Heart right ventricle (tissue), 16 donors: Measurements from ENCODE around the gene GHRH. TPM values are rescaled to one million over a fixed set of nuclear protein-coding genes. Genes with fewer than 3 reads are reported as not detected.

Source experiments
- ATAC-seq, 8 donors: fragments of 200-7000 bp; cut with Tn5 transposase; one replicate each; pipeline ENCODE4 v1.9.1; 2020; ENCODE audit warnings: mild to moderate bottlenecking in 8 of 8, moderate library complexity in 8 of 8, moderate number of reproducible peaks in 1 of 8
- DNase-seq, 2 donors: peaks; one replicate each; pipeline ENCODE4 v3.0.0-alpha.2; 2020
- H3K27ac ChIP-seq, 10 donors: fragments of 200-600 bp; sonication (generic) in 2 of 10; one replicate each; pipeline versions ENCODE4 v1.5.0 to v1.8.0; 2020 to 2022; ENCODE audit warnings: mild to moderate bottlenecking in 3 of 10
- H3K27me3 ChIP-seq, 7 donors: fragments of 200-600 bp; one replicate each; pipeline ENCODE4 v1.8.0; 2021 to 2022; ENCODE audit warnings: mild to moderate bottlenecking in 2 of 7
- H3K36me3 ChIP-seq, 9 donors: fragments of 200-600 bp; sonication (generic) in 1 of 9; one replicate each; pipeline versions ENCODE4 v1.5.0 to v1.8.0; 2020 to 2022; ENCODE audit warnings: mild to moderate bottlenecking in 2 of 9
- H3K4me1 ChIP-seq, 9 donors: fragments of 200-600 bp; sonication (generic) in 1 of 9; one replicate each; pipeline versions ENCODE4 v1.5.0 to v1.8.0; 2020 to 2022; ENCODE audit warnings: mild to moderate bottlenecking in 4 of 9
- H3K4me3 ChIP-seq, 10 donors: fragments of 200-600 bp; sonication (generic) in 2 of 10; one replicate each; pipeline versions ENCODE4 v1.5.0 to v1.8.0; 2020 to 2022; ENCODE audit warnings: mild to moderate bottlenecking in 7 of 10, moderate library complexity in 2 of 10
- H3K9me3 ChIP-seq, 11 donors: fragments of 200-600 bp in 10 of 11; sonication (generic) in 2 of 11; one replicate each; pipeline versions ENCODE4 v1.5.0 to v1.8.0; 2013 to 2022; ENCODE audit warnings: mild to moderate bottlenecking in 2 of 11, control low read depth in 1 of 11, moderate library complexity in 1 of 11
- WGBS, 2 donors: extraction: QIAGEN DNeasy Blood & Tissue Kit; methylation state at CpG; one replicate each; pipeline ENCODE4 v1.1.7; 2013; ENCODE audit warnings: inconsistent platforms in 1 of 2; 5-methylcytosine and 5-hydroxymethylcytosine counted together
- intact Hi-C, 10 donors: fragments of 100-400 bp; cut with DNase I; formaldehyde crosslinking; loops; one replicate each; pipeline versions ENCODE4 v1.11.1 to v1.14.2; 2022
- polyA plus RNA-seq, 2 donors: library from polyadenylated mRNA; stranded (reverse); fragments of 200-250 nt; gene quantifications; one replicate each; pipeline ENCODE4 v1.2.3, GENCODE V29; 2013
- total RNA-seq, 10 donors: library from RNA; stranded (reverse); fragmentation: NEBNext Ultra II Directional in 3 of 10; extraction: Animal tissue kit (Norgen Biotek cat#: 25700) in 3 of 10; gene quantifications; one replicate each; pipeline versions ENCODE4 v1.2.1 to v1.2.4, GENCODE V29; 2021 to 2023
- TF ChIP-seq, protein P1 (sequence below), 9 donors: fragments of 200-600 bp; sonication (generic) in 2 of 9; IDR thresholded peaks; one replicate each; pipeline versions ENCODE4 v1.5.0 to v1.8.0; 2021 to 2022; ENCODE audit warnings: antibody characterized with exemption in 9 of 9, mild to moderate bottlenecking in 5 of 9, moderate library complexity in 1 of 9
- donor health status: Arrhythmogenic right ventricular cardiomyopathy.
- donor health status: ischemic (EF 13 %, LVEDD 7.1; RV severe dilation, severe dysfunction).
- donor health status: healthy with polysubstance abuse.
- donor health status: DM: no; HTN: yes; CAD: no.
- donor health status: DM: no; HTN: no; CAD: no.
- donor health status: ischemic (EF 25% LVEDD 6.9; RV normal size, moderate dysfunction).
- donor health status: ischemic (EF 25% LVEDD 5.7; RV mildly dilated, moderate dysfunction).
- donor health status: healthy.
- donor health status: DM: yes; HTN: yes; CAD: no.
- donor health status: Ischemic cardiomyopathy.
- donor health status: ischemic (EF 35%, LVEDD 5.7; RV mildly dilated, moderate dysfunction).
- donor health status: nonischemic (EF 11% LVEDD 7.7; RV severe dilation, severe dysfunction).
- donor health status: DM: yes; HTN: yes; CAD: no.
- donor health status: PGD.
- donor health status: ischemic (EF 29% LVEDD 5.4; RV normal size, mild dysfunction).
- donor health status: nonischemic (EF 23%, LVEDD 6.1; RV moderate dilation, normal function).

The GHRH gene
- total and polyA plus RNA-seq, 12 donors: 0.85 to 2.5 (median 1.8) TPM; not detected in 9

DNA sequence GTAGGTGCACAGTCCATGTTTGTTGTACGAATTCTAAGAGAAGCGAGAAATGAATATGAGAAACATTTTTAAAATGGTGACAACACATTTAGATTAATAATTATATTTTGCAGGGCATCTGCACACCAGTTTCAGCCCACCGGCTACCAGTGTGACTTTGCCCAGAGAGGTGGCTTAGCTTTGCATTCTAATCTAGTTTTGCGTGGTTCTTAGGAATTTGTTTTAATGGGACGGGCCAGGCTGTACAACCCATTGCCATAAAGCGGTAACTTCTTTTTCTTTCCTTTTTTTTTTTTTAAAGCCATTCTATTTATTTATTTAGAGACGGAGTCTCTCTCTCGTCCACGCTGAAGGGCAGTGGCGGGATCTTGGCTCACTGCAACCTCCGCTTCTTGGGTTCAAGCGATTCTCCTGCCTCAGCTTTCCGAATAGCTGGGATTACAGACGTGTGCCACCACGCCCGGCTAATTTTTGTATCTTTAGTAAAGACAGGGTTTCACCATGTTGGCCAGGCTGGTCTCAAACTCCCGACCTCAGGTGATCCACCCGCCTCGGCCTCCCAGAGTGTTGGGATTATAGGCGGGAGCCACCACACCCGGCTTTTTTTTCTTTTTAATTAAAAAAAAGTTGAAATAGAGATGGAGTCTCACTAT lies 28.7 kb upstream of the GHRH start:
- TF ChIP-seq, protein P1, sequence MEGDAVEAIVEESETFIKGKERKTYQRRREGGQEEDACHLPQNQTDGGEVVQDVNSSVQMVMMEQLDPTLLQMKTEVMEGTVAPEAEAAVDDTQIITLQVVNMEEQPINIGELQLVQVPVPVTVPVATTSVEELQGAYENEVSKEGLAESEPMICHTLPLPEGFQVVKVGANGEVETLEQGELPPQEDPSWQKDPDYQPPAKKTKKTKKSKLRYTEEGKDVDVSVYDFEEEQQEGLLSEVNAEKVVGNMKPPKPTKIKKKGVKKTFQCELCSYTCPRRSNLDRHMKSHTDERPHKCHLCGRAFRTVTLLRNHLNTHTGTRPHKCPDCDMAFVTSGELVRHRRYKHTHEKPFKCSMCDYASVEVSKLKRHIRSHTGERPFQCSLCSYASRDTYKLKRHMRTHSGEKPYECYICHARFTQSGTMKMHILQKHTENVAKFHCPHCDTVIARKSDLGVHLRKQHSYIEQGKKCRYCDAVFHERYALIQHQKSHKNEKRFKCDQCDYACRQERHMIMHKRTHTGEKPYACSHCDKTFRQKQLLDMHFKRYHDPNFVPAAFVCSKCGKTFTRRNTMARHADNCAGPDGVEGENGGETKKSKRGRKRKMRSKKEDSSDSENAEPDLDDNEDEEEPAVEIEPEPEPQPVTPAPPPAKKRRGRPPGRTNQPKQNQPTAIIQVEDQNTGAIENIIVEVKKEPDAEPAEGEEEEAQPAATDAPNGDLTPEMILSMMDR (IDR thresholded peaks at IDR 0.05): no peak
- H3K4me3 ChIP-seq: peak overlapping the region; percentile 79 to 100 (median 93)
- H3K4me1 ChIP-seq: peaks cover 6 to 50% (median 15%) of the 10 kb centered on the region in 9 donors
- intact Hi-C loops: loop anchor here in 1 of 10 donors (5.0 kb wide), 1 partner anchor 57 kb away; the partner anchor contains the start of gene SRC
- peaks cover 0 to 12% (median 0%) of the 10 kb centered on the region in 11 donors for H3K9me3 ChIP-seq
- no peaks in the 10 kb centered on the region for H3K27me3 ChIP-seq
- 69 to 76% methylated on average over 21 of the region's 21 CpGs for WGBS, 2 donors
- ATAC-seq (no peak), DNase-seq (no peak)
- H3K27ac ChIP-seq: peak overlapping the region; percentile 86 to 98 (median 92)
- peaks cover 0 to 22% (median 3%) of the 10 kb centered on the region in 9 donors for H3K36me3 ChIP-seq

DNA sequence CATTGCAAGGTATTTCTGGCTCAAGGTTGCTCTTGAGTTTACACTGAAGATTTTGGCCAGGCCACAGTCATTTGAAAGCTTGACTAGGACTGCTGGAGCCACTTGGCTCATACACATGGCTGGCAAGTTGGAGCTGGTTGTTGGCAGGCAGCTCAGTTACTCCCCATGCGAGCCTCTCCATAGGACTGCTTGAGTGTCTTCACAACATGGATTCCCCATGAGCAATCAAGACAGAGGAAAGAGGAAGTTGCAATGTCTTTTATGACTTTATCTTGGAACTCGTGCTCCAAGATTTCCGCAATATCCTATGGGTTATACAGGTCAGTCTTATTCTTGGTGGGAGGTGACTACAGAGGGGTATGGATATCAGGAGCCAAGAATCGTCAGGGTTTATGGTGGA lies 26.5 kb upstream of the GHRH start:
- no peak overlapping the region for H3K27ac ChIP-seq
- H3K4me1 ChIP-seq: peaks cover 6 to 28% (median 12%) of the 10 kb centered on the region in 9 donors
- DNase-seq (no peak), ATAC-seq (no peak)
- H3K4me3 ChIP-seq: no peak overlapping the region
- intact Hi-C loops: loop anchor here in 3 of 10 donors (5.0 kb wide), 2 partner anchors 239 to 244 kb away; partner anchors contain the start of gene BLCAP (in 2 of the 3)
- 72 to 75% methylated on average over 4 of the region's 4 CpGs for WGBS, 2 donors
- H3K9me3 ChIP-seq: peaks cover 0 to 3% (median 0%) of the 10 kb centered on the region in 11 donors
- peaks cover 0 to 16% (median 3%) of the 10 kb centered on the region in 9 donors for H3K36me3 ChIP-seq
- peaks cover 0 to 9% (median 0%) of the 10 kb centered on the region in 7 donors for H3K27me3 ChIP-seq
- TF ChIP-seq, protein P1 (IDR thresholded peaks at IDR 0.05): no peak

DNA sequence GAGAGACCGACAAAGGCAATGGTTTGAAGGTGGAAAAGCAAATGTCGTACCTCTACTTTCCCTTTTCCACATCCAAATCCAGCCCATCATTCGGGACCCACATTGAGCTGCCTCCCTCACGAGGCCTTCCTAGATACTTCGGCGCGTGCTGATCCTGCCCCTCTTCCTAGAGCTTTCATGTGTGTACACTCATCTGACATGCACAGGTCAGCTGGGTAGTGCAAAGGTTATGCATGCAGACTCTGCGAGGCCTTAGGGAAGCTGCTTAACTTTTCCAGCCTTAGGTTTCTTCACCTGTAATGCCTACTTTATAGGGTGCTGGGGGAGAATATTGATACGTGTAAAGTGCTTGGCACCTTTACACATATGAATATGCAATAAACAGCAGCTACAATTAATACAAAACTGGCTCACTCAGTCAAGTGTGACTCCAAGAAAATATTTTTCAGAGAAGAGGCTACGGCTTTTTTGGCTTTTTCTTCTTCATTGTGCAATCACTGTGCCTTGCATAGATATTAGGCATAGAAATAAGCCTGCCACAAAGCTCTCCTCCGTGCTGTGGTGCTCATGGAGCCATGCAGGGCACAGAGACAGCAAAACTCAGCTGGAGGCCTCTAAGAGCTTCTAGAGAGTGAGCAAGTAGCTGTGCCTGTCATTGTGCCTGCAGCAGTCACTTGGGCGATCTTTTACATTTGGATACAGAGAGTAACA lies 24.2 kb upstream of the GHRH start:
- Histone ChIP-seq H3K36me3 (no peaks in the 10 kb centered on the region), H3K27ac (no peak overlapping the region), H3K4me1 (peaks cover 6 to 21% (median 10%) of the 10 kb centered on the region in 9 donors), H3K27me3 (peaks cover 0 to 18% (median 0%) of the 10 kb centered on the region in 7 donors), H3K4me3 (no peak overlapping the region), H3K9me3 (no peaks in the 10 kb centered on the region)
- intact Hi-C loops: loop anchor here in 3 of 10 donors (5.0 kb wide), 2 partner anchors 241 to 246 kb away; partner anchors contain the start of gene BLCAP (in 2 of the 3)
- DNase-seq (no peak), ATAC-seq (no peak)
- 76 to 82% methylated on average over 12 of the region's 12 CpGs for WGBS, 2 donors
- TF ChIP-seq, protein P1 (IDR thresholded peaks at IDR 0.05): no peak

DNA sequence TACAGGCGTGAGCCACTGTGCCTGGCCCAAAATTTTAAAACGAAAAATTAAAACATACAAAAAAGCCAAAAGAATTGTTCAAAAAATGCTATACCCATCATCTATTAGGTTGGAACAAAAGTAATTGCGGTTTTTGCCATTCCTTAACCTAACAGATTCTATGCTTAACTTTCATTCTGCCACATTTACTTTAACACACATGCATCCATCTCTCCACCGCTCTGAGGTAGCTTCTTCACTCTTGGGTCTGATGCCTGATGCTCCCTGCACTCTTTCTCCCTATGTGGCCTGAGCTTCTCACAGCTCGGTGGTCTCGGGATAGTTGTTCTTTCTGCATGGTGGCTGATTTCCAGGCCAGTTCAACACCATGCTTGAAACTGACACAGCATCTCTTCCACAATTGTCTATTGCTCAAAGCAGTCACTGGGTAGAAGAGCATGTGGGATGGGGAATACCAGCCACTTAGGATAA lies 23.1 kb upstream of the GHRH start:
- Histone ChIP-seq H3K27ac (no peak overlapping the region), H3K4me3 (no peak overlapping the region), H3K9me3 (no peaks in the 10 kb centered on the region), H3K36me3 (no peaks in the 10 kb centered on the region), H3K27me3 (peaks cover 0 to 18% (median 0%) of the 10 kb centered on the region in 7 donors), H3K4me1 (peaks cover 0 to 11% (median 0%) of the 10 kb centered on the region in 9 donors)
- DNase-seq: no peak
- WGBS, 2 donors: 86 to 87% methylated on average over 6 of the region's 6 CpGs
- TF ChIP-seq, protein P1 (IDR thresholded peaks at IDR 0.05): no peak
- ATAC-seq: no peak
- intact Hi-C loops: loop anchor here in 3 of 10 donors (5.0 kb wide), 2 partner anchors 243 to 248 kb away; partner anchors contain the start of gene BLCAP (in 2 of the 3)
